ENCODE measurements around the gene MAST4. TPM values are rescaled to one million over a fixed set of nuclear protein-coding genes. Genes with fewer than 3 reads are reported as not detected.

Gene MAST4
- total and polyA plus RNA-seq, 2 of the 4 experiments (the other 2 are of a cell fraction), result 4.8 to 6.8 TPM

GRCh38 chr5:66655395-66656324 lies 59.5 kb downstream of the MAST4 start:
- Histone ChIP-seq H2BK15ac (ENCODE audit: low read depth, low read length) (no peak overlapping the region), H3K18ac (ENCODE audit: low read depth, low read length) (no peak overlapping the region), H4K20me1 (ENCODE audit: insufficient read depth, low read length) (no peaks in the 10 kb centered on the region), H3K23ac (ENCODE audit: low read depth, low read length) (no peak overlapping the region), H3K4me3 (ENCODE audit: insufficient read depth, low read depth, low read length) (no peak overlapping the region), H2AK5ac (ENCODE audit: low read depth, low read length) (no peak overlapping the region), H3K4ac (ENCODE audit: low read depth, low read length) (no peak overlapping the region), H3K9ac (ENCODE audit: low read depth, low read length) (no peak overlapping the region), H3K56ac (ENCODE audit: extremely low read depth, insufficient read depth, low read length) (no peak overlapping the region), H3K36me3 (ENCODE audit: control insufficient read depth, insufficient read depth, low read length) (no peaks in the 10 kb centered on the region), H2BK5ac (ENCODE audit: low read depth, low read length, poor library complexity, severe bottlenecking) (no peak overlapping the region), H3K9me1 (ENCODE audit: insufficient read depth, low read length) (no peaks in the 10 kb centered on the region), H3K4me1 (ENCODE audit: control insufficient read depth, insufficient read depth, low read length) (no peaks in the 10 kb centered on the region), H4K91ac (ENCODE audit: insufficient read depth, low read depth, low read length) (no peak overlapping the region), H2AFZ (replicated peaks; ENCODE audit: low read length, poor library complexity) (no peak overlapping the region), H3K9me3 (ENCODE audit: control insufficient read depth, insufficient read depth, low read length) (no peaks in the 10 kb centered on the region), H3K27ac (ENCODE audit: insufficient read depth, low read length) (no peak overlapping the region), H3K27me3 (ENCODE audit: control insufficient read depth, insufficient read depth, low read length) (no peaks in the 10 kb centered on the region), H4K5ac (ENCODE audit: low read depth, low read length) (no peak overlapping the region), H2BK20ac (ENCODE audit: low read depth, low read length) (no peak overlapping the region), H2BK120ac (ENCODE audit: low read depth, low read length) (no peak overlapping the region), H3K4me2 (ENCODE audit: low read depth, low read length) (no peak overlapping the region), H3K14ac (replicated peaks; ENCODE audit: low read depth, low read length) (no peak overlapping the region), H4K8ac (ENCODE audit: low read depth in 2 of 2, low read length in 2 of 2) (no peak overlapping the region), H3K79me1 (ENCODE audit: low read depth in 1 of 2, low read length in 2 of 2) (no peaks in the 10 kb centered on the region), H2AK9ac (replicated peaks; ENCODE audit: low read depth, low read length, poor library complexity) (no peak overlapping the region)
- POLR2A ChIA-PET (ENCODE audit: unreplicated experiment), result no interaction called here
- in situ Hi-C loops (cut with MboI; ENCODE audit: low sequenced_read_pairs), result no loop called here
- TF ChIP-seq MAFK (IDR thresholded peaks at IDR 0.05; ENCODE audit: low read depth, low read length) (no peak), ELK1 (IDR thresholded peaks at IDR 0.05; ENCODE audit: borderline replicate concordance, low read depth, low read length) (no peak), POLR2A (IDR thresholded peaks at IDR 0.05; ENCODE audit: low read depth, low read length) (no peak), RCOR1 (IDR thresholded peaks at IDR 0.05; ENCODE audit: insufficient replicate concordance, low read length) (no peak), RFX5 (IDR thresholded peaks at IDR 0.05; ENCODE audit: low read depth, low read length) (no peak), NFE2L2 (IDR thresholded peaks at IDR 0.05; ENCODE audit: low read depth, low read length) (no peak), CEBPB (IDR thresholded peaks at IDR 0.05; ENCODE audit: low read depth, low read length) (no peak)
- DNase-seq, result no peak
- no TSS peak for BruUV-seq (replicated peaks)
- dilution Hi-C loops (cut with HindIII; ENCODE audit: low sequenced_read_pairs, unreplicated experiment), result no loop called here
- CTCF ChIA-PET, result no interaction called here
- ATAC-seq (ENCODE audit: low read depth), result no peak
- intact Hi-C loops (cut with micrococcal nuclease), result no loop called here
- no CpG with 5 or more reads among the region's 2 CpGs for WGBS, 2 experiments (ENCODE audit: extremely low coverage in 2 of 2, insufficient read length in 1 of 2)

All from IMR-90 (cell line).